ENCODE data around the gene AMN.

GRCh38 chr14:102971314-102971713 is 48.9 kb downstream of the AMN start:
- no peak for TF ChIP-seq CTCF (IDR thresholded peaks at IDR 0.05; ENCODE audit: poor library complexity, severe bottlenecking)
- TF ChIP-seq EP300 (conservative IDR thresholded peaks at IDR 0.05; ENCODE audit: poor library complexity, severe bottlenecking), result no peak
- TF ChIP-seq TAF1 (IDR thresholded peaks at IDR 0.05; ENCODE audit: low read depth), result no peak
- no peak for TF ChIP-seq SMC3 (conservative IDR thresholded peaks at IDR 0.05; ENCODE audit: poor library complexity)
